ENCODE measurements around the gene SFT2D3. TPM values are rescaled to one million over a fixed set of nuclear protein-coding genes. Genes with fewer than 3 reads are reported as not detected.

The SFT2D3 gene
- polyA plus RNA-seq, 10 donors = not detected

DNA sequence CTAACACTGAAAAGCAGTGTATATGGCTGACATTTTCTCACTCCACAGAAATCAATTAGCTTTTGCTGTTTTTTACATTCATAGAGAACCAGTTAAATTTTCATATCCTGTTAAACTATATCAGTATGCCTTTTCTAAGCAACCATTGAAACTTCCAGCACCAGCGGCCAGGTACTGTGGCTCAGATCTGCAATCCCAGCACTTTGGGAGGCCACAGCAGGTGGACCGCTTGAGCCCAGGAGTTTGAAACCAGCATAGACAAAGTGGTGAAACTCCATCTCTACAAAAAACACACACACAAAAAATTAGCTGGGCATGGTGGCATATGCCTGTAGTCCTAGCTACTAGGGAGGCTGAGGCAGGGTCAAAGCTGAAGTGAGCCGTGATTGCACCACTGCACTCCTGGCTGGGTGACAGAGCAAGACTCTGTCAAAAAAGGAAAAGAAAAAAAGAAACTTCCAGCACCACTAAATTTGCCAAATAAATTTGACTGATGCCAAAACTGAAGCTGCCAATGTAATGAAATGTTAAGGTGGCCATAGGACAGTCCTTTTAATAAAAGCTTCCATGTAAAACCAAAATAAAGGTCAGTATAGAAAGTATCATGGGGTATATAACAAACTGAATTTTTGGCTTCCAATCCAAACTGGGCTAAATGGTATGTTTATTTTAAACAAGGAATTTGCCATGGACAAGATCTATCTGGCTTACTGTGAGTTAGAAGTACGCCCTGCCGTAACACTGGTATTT is 3.5 kb downstream of the SFT2D3 start:
- no peak for DNase-seq

DNA sequence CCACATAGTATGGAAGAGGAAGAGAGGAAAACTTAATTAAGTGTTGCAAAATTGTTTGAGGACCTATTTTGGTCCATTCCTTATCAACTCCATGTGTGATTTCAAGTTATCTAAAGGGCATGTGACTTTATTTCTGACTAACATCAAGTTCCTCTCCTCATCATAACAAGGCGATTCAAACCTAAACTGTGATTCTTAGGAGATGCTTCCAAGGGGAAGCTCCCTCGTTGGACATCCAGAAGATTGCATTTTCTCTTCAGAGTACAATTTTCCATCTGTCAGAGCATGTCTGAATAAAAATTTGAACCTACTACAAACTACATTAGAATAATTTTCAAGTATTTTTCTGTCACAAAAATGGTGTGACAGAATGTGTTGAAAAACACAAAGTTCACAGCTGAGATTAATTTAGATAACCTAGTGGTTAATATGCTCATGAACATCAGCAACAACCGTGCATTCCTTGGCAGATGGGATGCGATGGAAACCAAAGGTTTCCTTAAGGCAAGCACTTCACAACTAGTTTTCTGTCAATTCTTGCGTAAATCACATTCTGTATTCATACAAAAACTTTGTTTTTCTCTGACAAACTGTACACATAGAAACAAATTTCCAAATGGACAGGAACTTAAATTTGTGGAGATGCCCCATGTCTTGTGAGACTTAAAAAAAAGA is 4.2 kb downstream of the SFT2D3 start:
- no peak for DNase-seq

DNA sequence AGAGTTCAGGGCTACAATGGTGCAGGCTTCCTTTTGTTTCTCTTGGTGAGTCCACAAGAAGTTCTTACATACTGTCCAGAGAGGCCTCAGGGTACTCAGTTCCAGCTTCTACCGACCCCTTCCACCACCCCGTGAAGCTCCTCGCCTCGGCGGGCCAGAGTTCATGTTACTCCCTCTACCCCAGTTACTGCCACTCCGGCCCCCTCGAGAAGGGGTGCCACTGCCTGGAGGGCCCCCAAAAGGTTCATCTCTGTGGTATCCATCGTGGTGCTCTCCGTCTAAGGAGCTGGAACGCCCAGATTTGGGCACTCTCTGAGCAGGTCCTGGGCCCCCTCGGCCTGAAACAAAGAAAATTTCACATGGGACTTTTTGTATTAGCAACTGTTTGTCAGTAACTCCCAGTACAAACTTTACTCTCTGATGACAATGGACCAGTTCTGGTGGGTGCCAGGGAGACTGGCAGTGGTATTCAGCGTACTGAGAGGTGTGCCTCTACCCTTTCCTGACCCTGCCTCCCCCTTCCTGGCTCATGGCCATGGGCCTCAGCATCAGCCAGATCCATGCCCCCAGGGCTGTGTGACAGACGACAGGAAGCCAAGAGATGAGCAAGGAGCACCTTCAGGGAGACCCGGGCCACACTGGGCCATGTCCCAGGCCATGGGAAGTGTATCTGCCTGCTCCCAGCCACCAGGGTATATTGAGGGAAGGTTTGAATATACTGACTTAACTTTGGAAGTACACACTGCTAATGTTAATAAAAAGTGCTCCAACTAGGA is 5.1 kb downstream of the SFT2D3 start:
- no peak for DNase-seq

DNA sequence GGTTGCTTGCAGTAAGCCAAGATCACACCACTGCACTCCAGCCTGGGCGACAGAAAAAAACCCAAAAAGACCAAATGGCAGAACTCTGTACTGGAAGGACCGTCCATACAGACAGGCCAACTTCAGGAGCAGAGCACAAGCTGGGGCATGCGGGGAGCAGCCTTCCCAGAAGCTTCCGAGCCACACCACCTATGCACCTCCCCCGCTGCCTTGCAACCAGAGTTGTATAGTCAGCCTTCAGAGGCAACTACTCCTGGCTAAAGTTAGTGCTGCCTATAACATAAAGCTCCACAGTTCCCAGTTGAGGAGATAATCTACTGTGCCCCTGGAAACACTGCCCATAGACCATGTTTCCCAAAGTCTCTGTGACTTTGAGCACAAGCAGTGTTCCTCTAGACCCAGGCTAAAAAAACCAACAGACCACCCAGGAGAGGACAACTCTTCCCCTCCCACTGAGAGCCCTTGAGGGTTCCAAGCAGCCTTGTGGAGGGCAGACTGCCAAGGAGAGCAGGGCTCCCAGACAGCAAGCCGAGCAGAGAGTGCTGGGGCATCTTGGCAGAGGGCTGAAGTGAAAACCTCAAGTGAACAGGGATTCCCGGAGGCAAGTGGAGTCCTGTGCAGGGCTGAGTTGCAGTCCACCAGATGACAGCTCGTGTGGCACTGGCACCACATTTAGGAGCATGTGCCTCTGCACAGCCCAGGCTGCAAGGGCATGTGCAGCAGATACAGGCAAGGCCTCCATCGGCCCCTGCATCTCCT is 6.8 kb downstream of the SFT2D3 start:
- no peak for DNase-seq

DNA sequence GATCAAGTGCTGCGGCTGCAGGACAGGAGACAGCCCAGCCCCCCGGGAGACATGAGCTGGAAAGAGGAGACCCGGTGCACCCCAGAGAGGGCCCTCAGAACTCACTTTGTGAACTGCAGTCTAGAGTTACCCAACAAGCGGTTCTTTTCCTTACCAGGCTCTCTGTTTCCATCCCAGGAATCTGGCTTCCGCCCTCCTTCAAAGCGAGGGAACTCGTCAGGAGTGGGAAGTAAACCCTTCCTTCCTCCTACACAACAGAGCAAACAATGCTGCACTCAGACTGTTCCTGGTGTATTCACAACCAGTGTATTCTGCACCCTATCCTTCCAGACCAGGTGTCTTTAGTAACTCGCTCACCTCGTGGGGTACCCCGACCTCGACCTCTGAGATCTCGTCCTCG is 8.0 kb downstream of the SFT2D3 start:
- DNase-seq = no peak

DNA sequence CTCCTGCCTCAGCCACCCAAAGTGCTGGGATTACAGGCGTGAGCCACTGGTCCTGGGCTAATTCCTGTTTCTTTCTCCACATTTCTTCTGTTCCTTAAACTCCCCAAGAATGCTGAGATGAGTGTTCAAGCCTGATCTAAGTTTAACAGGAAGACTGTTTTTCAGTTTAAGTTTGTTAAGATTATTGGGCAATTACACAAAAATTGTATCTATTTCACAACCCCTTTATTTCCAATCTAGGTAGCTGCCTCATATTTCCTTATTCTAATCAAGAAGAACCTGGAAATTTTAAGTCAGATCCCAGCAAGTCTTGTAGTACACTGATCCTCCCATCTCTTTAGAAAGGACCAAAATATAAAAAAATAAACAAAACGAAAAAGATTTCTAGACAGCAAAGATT is 11.7 kb downstream of the SFT2D3 start:
- no peak for DNase-seq

DNA sequence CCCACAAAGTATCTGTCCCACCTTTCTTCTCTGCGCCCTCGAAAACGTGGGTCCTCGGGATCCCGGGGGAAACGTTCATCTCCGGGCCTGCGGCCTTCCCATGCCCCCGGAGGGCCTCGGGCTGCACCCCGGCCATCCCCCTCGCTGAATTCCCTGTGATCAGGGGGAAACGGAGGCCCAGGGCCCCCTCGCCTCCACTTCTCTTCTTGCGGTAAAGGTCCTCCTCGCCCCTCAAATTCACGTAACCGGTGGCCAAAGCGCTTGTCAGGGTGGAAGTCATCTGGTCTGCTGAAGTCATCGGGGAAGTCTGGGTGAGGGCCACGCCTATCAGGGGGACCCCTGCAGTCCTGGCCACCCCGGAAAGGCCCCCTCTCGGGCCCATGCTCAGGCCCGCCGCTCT is 12.3 kb downstream of the SFT2D3 start:
- DNase-seq = no peak

DNA sequence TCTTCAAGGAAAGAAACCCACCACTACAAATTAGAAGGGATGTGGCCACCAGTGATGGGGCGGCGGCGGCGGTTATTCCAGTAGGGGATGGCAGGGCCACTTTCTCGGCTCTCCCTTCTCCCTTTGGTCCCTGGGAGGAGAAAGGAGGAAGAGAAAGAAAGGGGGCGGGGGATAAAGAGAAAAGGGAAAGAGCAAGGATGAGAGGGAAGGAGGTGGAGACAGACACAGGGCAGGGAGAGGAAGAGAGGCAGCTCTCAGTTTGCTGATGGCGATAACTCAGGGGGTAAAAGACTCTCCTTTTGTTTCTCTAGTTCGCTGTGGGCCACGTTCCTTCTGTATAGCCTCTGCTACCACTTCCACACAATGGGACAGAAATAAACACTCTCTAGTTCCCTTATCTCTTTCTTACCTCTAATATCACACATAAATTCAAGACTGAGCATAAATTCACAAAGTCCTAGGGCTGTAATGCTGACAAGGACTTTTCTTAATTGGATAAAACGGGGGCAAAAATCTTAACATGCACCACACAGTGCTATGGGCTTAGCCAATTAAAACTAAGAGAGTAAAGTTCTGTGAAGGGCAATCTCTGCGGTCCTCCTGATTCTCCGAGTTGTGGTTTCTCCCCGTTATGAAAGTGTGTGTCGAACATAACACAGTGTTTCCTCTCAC is 14.6 kb downstream of the SFT2D3 start:
- DNase-seq = no peak

DNA sequence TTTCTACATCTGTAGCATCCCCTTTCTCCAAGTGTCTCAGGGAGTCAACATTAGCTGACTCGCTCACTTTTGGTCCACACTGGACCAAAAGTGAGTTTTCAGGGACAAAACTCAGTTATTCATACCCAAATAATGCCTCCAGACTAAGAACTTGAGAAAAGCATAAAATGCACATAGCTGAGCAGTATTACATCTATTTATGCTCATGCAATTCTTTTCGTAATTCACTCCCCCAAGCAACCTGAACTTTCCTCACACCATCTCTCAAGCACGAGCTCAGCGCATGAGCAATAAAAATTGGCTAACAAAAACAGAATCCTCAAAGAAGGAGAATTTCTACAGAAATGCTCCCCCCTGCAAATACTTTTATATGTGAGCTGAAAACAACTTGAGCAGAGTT is 17.0 kb downstream of the SFT2D3 start:
- no peak for DNase-seq

DNA sequence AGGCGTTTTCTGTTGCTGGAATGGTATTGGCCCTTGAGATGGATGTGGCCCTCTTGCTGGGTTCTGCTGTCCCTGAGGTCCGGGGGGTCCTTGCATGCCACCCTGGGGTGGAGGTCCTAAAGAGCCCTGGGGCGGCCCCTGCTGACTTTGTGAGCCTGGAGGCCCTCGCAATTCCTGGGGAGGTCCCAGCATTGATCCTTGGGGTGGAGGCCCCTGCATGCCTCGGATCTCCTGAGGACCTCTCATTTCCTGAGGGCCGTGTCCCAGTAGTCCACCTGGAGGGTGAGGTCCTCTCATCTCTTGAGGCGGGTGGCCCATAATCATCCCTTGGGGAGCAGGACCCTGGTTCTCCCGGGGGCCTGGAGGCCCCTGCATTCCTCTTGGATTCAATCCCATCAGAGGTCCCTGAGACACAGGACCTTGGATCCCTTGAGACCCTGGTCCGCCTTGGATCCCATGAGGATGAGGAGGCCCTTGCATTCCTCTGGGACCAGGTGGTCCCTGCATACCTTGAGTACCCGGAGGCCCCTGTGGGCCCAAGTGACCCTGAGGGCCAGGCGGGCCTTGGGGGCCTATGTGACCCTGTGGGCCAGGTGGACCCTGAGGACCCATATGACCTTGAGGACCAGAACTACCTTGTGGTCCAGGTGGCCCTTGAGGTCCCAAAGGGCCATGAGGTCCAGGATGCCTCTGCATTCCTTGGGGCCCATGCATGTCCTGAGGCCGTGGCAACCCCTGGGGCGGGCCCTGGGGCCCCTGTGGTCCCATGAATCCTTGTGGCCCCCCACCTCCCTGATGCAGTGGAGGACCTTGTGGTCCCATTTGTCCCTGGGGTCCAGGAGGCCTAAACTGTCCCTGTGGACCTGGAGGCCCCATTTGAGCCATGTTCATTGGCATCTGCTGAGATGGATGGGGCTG is 18.3 kb downstream of the SFT2D3 start:
- DNase-seq = no peak

DNA sequence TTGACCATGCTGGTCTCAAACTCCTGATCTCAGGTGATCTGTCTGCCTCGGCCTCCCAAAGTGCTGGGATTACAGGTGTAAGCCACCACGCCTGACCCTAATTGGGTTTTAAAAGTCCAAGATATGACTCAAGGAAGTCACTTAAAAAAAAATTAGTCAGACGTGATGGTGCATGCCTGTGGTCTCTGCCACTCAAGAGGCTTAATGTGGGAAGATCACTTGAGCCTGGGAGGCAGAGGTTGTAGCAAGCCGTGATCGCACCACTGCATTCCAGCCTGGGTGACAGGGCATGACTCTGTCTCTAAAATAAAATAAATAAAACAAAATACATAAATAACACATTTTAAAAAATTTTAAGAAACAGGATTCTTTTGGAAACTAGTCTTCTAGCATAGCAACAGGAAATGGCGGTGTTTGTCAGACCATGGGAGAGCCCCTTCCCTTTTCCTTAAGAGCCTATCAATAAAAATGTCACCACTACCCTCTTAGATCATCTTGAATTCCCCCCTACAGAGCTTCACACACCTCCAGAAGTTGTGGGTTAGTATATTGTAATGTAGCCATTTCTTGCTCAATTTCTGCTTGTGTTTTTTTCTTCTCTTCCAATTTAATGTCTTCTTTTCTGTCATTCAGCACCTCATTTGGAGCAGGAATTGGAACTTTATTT is 20.1 kb downstream of the SFT2D3 start:
- DNase-seq = no peak

DNA sequence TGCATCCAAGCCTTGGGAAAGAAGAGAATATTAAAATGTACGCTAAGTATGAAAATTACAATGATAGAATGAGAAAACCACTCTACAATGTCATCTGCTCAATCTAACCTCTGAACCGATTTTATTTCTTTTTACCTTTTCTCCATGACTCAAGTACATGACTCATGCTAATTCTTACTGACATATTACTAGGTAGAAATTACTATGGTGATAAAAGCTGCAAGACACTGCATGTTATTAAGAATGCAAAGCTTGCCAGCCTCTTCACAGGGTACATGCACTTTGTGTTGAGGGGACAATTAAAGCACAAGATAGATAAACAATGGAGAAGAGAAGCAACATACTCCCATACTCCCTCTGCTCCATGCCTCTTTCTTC is 20.7 kb downstream of the SFT2D3 start:
- no peak for DNase-seq

DNA sequence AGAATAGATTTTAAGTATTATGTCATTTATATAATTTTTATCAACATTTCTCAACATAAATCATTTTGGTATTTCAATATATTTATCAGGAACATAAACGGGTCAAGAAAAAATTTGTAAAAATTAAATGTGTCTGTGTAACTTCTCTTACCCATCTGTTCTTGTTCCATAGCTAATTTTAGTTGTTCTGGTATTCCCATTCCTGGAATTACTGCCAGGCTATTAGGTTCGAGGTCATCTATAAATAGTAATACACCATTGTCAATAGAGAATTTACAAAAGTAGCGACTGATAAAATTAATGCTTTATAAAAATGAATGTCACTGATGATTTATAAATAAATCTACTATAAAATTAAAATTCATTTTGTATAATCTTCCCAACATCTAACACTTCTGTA is 21.5 kb downstream of the SFT2D3 start:
- no peak for DNase-seq

DNA sequence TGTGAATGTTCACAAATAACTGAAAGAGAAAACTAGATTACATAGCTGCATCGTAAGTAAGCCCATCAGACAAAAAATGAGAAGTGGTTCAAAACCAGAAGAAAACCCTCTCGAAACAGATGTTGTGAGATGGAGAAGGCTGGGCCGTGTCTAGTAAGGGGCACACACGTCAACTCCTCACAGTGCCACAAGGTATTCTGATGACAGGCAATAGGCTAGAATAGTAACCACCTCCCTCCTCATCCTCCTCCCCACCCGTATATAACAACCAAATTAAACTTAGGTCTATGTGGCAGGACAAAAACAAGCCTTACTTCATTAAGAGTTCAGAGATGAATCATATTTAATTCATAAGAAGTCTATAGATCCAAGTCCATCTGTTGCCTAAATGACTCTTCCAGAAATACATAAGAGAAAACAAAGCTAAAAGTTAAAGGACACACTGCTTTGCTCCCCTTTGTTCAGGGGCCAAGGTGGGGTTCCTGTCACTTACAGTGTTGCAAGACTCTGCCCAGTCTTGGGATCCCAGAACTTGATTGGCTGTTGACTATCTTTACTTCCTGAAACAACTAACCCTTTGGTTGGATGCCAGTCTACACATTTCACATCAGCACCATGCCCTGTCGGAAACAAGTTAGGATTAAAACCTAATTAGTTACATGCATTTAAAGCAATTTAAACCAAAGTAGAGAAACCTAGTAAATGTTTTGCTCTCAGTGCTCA is 25.0 kb downstream of the SFT2D3 start:
- no peak for DNase-seq

DNA sequence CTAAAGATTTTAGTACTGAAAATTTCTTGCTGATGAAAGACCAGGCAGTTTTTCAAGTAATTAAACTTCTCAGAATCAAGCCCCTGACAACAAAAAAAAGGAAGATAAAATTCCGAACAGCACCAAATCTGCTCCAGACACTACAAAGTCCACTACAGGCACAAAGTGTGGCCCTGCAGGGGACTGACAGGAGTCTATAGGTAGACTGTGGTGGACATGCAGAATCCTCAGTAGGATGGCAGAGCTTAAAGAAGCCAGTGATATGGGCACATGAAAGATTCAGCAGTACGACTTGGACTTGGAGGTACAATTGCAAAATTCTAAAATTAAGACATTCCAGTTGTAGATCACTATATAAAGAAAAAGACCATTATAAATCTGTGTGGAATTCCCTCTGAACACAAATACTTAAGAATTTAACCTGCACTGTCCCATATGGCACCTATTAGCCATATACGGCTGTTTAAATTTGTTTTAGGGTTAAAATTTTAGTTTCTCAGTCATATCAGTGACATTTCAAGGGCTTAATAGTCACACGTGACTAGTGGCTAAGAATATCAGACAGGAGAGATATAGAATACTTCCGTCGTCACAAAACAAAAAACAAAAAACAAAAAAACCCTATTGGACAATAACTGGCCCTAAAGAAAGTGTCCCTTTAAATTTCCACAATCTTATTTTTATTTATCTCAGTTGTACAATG is 32.0 kb downstream of the SFT2D3 start:
- no peak for DNase-seq

DNA sequence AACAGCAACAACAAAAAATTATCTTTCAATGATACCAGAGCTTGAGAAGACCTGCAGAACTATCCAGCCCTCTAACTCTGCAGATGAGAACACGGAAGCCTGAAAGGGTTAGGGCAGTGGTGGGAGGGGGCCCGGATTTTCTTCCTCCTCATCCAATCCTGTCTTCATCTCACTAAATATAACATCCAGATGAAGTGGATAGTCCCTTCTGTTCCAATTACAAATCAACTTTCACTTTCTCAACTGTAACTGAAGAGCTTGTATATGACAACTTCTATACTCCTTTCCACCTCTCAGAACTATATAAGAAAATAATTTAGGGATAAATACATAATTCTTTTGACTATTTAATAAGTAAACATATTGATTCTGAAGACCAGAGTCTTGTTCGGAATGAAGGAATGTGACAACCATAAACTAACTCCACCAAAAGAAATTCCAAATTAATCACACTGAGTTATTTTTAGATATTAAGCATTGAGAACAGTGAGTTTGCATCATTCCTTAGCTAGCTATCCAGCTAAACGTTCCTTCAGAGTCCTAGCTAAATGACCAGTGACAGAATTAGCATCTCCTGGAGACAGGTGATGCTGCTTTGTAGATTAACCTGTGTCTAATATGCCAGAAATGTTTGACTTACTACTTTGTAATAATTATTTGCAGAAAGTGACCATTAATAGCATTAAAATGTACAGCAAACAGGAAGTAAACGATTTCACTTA is 32.7 kb downstream of the SFT2D3 start:
- DNase-seq = peak in 2 of 3 donors; percentile 8 to 34

DNA sequence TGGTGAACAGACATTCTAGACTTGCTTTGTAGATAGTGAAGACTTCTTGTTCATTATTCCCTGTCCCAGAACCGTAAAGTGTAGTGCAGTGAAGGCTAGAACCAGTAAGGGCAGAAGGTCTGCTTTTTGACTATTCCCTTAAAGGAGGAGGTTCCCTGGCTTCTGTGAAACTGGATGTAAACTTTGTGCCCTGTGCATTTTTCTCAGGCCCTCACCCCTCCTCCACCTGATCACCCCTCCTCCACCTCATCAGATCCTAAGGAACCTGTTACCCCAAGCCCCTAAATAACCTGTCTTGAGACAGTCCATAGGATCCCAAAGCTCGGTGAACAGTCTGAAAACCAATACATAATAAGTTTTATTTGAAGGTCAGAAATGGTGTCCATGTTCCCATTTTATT is 33.7 kb downstream of the SFT2D3 start:
- DNase-seq = no peak

Measured in muscle of back (tissue), 11 donors.